K562 (cell line): Measurements from ENCODE around the gene VPS35L. TPM values are rescaled to one million over a fixed set of nuclear protein-coding genes. Genes with fewer than 3 reads are reported as not detected.

Source experiments
- ATAC-seq: fragments of 200-7000 bp; cut with Tn5 transposase; 3 replicates; pipeline ENCODE4 v1.9.1; 2020; ENCODE audit warnings: moderate library complexity
- BruUV-seq: library from RNA; stranded (reverse); fragments of 400-500 nt; replicated peaks from 2 replicates; lab custom pipeline; 2021; lab: Mats Ljungman, UMichigan
- CTCF ChIA-PET: fragments of 300-600 bp; formaldehyde crosslinking; extraction: SDS; loops from one replicate; lab custom pipeline; 2021; ENCODE audit warnings: low intra/inter-chr PET ratio; lab: Yijun Ruan, JAX
- POLR2A ChIA-PET: fragments of 300-600, 350-650 bp; sonication (Branson Sonifier 250); formaldehyde crosslinking; extraction: SDS; loops from one replicate; lab custom pipeline; 2021; ENCODE audit warnings: antibody characterized with exemption, inconsistent platforms; lab: Yijun Ruan, JAX
- DNase-seq, 4 experiments: peaks; one replicate each; pipeline versions ENCODE4 v3.0.0 to v3.0.0-alpha.2; 2011 to 2018; ENCODE audit warnings: low spot score in 3 of 4, mixed read lengths in 3 of 4; ENCODE audit errors: extremely low read depth in 1 of 4
- FAIRE-seq: peaks from 2 replicates; lab custom pipeline; 2011; peaks lifted over from hg19 to GRCh38; lab: Jason Lieb, UNC
- H2AFZ ChIP-seq: 2 replicates; pipeline ENCODE4 v1.6.0; 2011; ENCODE audit warnings: low read depth, low read length, control low read depth, inconsistent platforms
- H3K27ac ChIP-seq: fragments of 200-600 bp; 3 replicates; pipeline ENCODE4 v1.8.0; 2011; ENCODE audit warnings: low read depth, mild to moderate bottlenecking, control low read depth, inconsistent platforms, low read length, moderate library complexity, mixed read lengths; ENCODE audit errors: extremely low read depth
- H3K27me3 ChIP-seq, 2 experiments: fragments of 300-600 bp in 1 of 2; 2 replicates in 1 of 2; 3 replicates in 1 of 2; pipeline versions ENCODE4 v1.6.0 to v1.8.0; 2011; ENCODE audit warnings: inconsistent platforms in 2 of 2, low read length in 2 of 2, mild to moderate bottlenecking in 1 of 2, mixed read lengths in 1 of 2, moderate library complexity in 1 of 2; ENCODE audit not compliant: control insufficient read depth in 2 of 2, insufficient read depth in 2 of 2
- H3K36me3 ChIP-seq: fragments of 300-600 bp; 3 replicates; pipeline ENCODE4 v1.8.0; 2011; ENCODE audit warnings: mild to moderate bottlenecking, low read length, inconsistent platforms; ENCODE audit not compliant: control insufficient read depth, insufficient read depth
- H3K4me1 ChIP-seq, 2 experiments: fragments of 200-600 bp in 1 of 2; replicated peaks in 1 of 2; 2 replicates in 1 of 2; 3 replicates in 1 of 2; pipeline versions ENCODE4 v1.5.1 to v1.8.0; 2011; ENCODE audit warnings: inconsistent platforms in 2 of 2, low read length in 2 of 2, mild to moderate bottlenecking in 1 of 2, mixed read lengths in 1 of 2, moderate library complexity in 1 of 2; ENCODE audit not compliant: control insufficient read depth in 2 of 2, insufficient read depth in 2 of 2
- H3K4me2 ChIP-seq: 2 replicates; pipeline ENCODE4 v1.6.1; 2011; ENCODE audit warnings: low read length, control low read depth, inconsistent platforms, mixed read lengths; ENCODE audit not compliant: insufficient read depth
- H3K4me3 ChIP-seq: fragments of 200-600 bp; sonication (generic), shearing (Covaris generic); 2 replicates; pipeline ENCODE4 v1.5.1; 2016; ENCODE audit warnings: control low read depth, inconsistent platforms
- H3K79me2 ChIP-seq: fragments of 200-600 bp; 3 replicates; pipeline ENCODE4 v1.8.0; 2011; ENCODE audit warnings: low read length, inconsistent platforms; ENCODE audit not compliant: control insufficient read depth, insufficient read depth
- H3K9ac ChIP-seq, 2 experiments: 2 replicates each; pipeline versions ENCODE4 v1.6.0 to v1.6.1; 2011; ENCODE audit warnings: low read depth in 2 of 2, low read length in 2 of 2, control low read depth in 1 of 2, inconsistent platforms in 1 of 2, mild to moderate bottlenecking in 1 of 2, mixed read lengths in 1 of 2; ENCODE audit not compliant: insufficient read depth in 1 of 2
- H3K9me1 ChIP-seq: one replicate; pipeline ENCODE4 v1.6.0; 2011; ENCODE audit warnings: inconsistent platforms, mild to moderate bottlenecking, low read length, moderate library complexity; ENCODE audit not compliant: control insufficient read depth, insufficient read depth
- H3K9me3 ChIP-seq: replicated peaks from 2 replicates; pipeline ENCODE4 v1.5.1; 2011; ENCODE audit warnings: low read depth, low read length, inconsistent platforms; ENCODE audit not compliant: control insufficient read depth, insufficient read depth
- H4K20me1 ChIP-seq: replicated peaks from 2 replicates; pipeline ENCODE4 v1.6.1; 2011; ENCODE audit warnings: low read length, inconsistent platforms, mixed read lengths; ENCODE audit not compliant: control insufficient read depth, insufficient read depth
- CTBP1 ChIP-seq: fragments of 450-650 bp; IDR thresholded peaks from 2 replicates; pipeline ENCODE4 v1.6.1; 2016; ENCODE audit warnings: borderline replicate concordance
- EWSR1 ChIP-seq: fragments of 450-650 bp; IDR thresholded peaks from 2 replicates; pipeline ENCODE4 v1.6.1; 2018; ENCODE audit warnings: borderline replicate concordance, mild to moderate bottlenecking, low read depth, moderate library complexity; ENCODE audit not compliant: partially characterized antibody
- HMGN3 ChIP-seq: IDR thresholded peaks from 2 replicates; pipeline ENCODE4 v1.6.1; 2011; ENCODE audit warnings: borderline replicate concordance, low read depth, mild to moderate bottlenecking, mixed read lengths, low read length; ENCODE audit not compliant: insufficient read length; ENCODE audit errors: extremely low read depth
- HOXB6 ChIP-seq: fragments of 250-450 bp; sonication (Bioruptor Pico); IDR thresholded peaks from 2 replicates; pipeline ENCODE4 v1.5.1; 2022; ENCODE audit warnings: mild to moderate bottlenecking, borderline replicate concordance
- NR2C1 ChIP-seq, 2 experiments: fragments of 450-650 bp; IDR thresholded peaks; 2 replicates each; pipeline ENCODE4 v1.6.1; 2017; ENCODE audit warnings: mild to moderate bottlenecking in 2 of 2, antibody characterized with exemption in 1 of 2, inconsistent platforms in 1 of 2, missing compliant biosample characterization in 1 of 2, missing genetic modification characterization in 1 of 2
- PCBP2 ChIP-seq: fragments of 200-400 bp; formaldehyde crosslinking; IDR thresholded peaks from 2 replicates; pipeline ENCODE4 v1.6.1; 2018; ENCODE audit warnings: low read length, low read depth, mild to moderate bottlenecking, moderate library complexity; ENCODE audit not compliant: poor library complexity, severe bottlenecking
- POLR2A ChIP-seq: fragments of 450-650 bp; conservative IDR thresholded peaks from 2 replicates; pipeline ENCODE4 v1.6.1; 2016
- RBBP5 ChIP-seq: fragments of 200-600 bp; sonication (generic); IDR thresholded peaks from 2 replicates; pipeline ENCODE4 v1.6.1; 2012; ENCODE audit warnings: borderline replicate concordance, mild to moderate bottlenecking, low read length, control low read depth, inconsistent platforms; ENCODE audit not compliant: insufficient read depth, poor library complexity, severe bottlenecking
- RBM25 ChIP-seq: fragments of 200-400 bp; formaldehyde crosslinking; IDR thresholded peaks from 2 replicates; pipeline ENCODE4 v1.6.1; 2018; ENCODE audit warnings: low read length, low read depth, moderate library complexity; ENCODE audit not compliant: severe bottlenecking
- SP1 ChIP-seq: sonication (generic); formaldehyde crosslinking; IDR thresholded peaks from 2 replicates; pipeline ENCODE4 v1.8.1; 2022; ENCODE audit warnings: mild to moderate bottlenecking, missing genetic modification reagents
- WGBS: fragments of 100-300 bp; shearing (Covaris generic); methylation state at CpG from one replicate; pipeline ENCODE4 v1.1.6; 2016; ENCODE audit warnings: low coverage, mixed read lengths; ENCODE audit not compliant: insufficient coverage; ENCODE audit errors: missing lambda C conversion rate; 5-methylcytosine and 5-hydroxymethylcytosine counted together
- in situ Hi-C: fragments of 300-500 bp; cut with MboI; formaldehyde crosslinking; loops from 4 replicates; pipeline ENCODE4 v1.15.0; 2018; ENCODE audit warnings: inconsistent platforms, mixed read lengths
- intact Hi-C: fragments of 100-400 bp; cut with micrococcal nuclease; formaldehyde crosslinking; loops from 2 replicates; pipeline ENCODE4 v1.14.2; 2022
- polyA plus RNA-seq, 8 experiments: library from polyadenylated mRNA; depleted of rRNA in 4 of 8; stranded (reverse) in 5 of 8; unstranded in 3 of 8; fragments of >200 nt; fragmentation: Nextera tagmentation in 2 of 8; fragmentation: Illumina TruSeq in 1 of 8; extraction: Ambion mirVana in 2 of 8; extraction: Trizol in 1 of 8; gene quantifications; 2 replicates each; pipeline versions ENCODE4 v1.2.1 to v1.2.3, GENCODE V29; 2011 to 2014; ENCODE audit warnings: inconsistent platforms in 1 of 8, missing spikeins in 1 of 8
- total RNA-seq, 7 experiments: library from RNA; depleted of rRNA in 6 of 7; stranded (reverse); fragments of >200 nt in 6 of 7; fragmentation: Illumina TruSeq in 2 of 7; extraction: Trizol in 2 of 7; gene quantifications; 2 replicates each; pipeline versions ENCODE4 v1.2.1 to v1.2.3, GENCODE V29; 2011 to 2021; ENCODE audit warnings: low replicate concordance in 1 of 7
- TF ChIP-seq, protein P1 (sequence below): fragments of 450-650 bp; IDR thresholded peaks from one replicate; pipeline ENCODE4 v1.6.1; 2018; ENCODE audit warnings: mild to moderate bottlenecking, moderate library complexity; ENCODE audit not compliant: partially characterized antibody
- TF ChIP-seq, protein P2 (sequence below): sonication (generic); formaldehyde crosslinking; IDR thresholded peaks from 2 replicates; pipeline ENCODE4 v1.8.0; 2022; ENCODE audit warnings: mild to moderate bottlenecking, missing genetic modification reagents
- TF ChIP-seq, protein P3 (sequence below): fragments of 450-650 bp; formaldehyde crosslinking; IDR thresholded peaks from 2 replicates; pipeline ENCODE4 v1.4.0; 2022; ENCODE audit warnings: missing genetic modification characterization

VPS35L gene
- total and polyA plus RNA-seq, 9 of the 15 experiments (the other 6 are each of a cell fraction or from before 2014, with no cell fraction given) = 10.2 to 30.4 (median 20.1) TPM

DNA sequence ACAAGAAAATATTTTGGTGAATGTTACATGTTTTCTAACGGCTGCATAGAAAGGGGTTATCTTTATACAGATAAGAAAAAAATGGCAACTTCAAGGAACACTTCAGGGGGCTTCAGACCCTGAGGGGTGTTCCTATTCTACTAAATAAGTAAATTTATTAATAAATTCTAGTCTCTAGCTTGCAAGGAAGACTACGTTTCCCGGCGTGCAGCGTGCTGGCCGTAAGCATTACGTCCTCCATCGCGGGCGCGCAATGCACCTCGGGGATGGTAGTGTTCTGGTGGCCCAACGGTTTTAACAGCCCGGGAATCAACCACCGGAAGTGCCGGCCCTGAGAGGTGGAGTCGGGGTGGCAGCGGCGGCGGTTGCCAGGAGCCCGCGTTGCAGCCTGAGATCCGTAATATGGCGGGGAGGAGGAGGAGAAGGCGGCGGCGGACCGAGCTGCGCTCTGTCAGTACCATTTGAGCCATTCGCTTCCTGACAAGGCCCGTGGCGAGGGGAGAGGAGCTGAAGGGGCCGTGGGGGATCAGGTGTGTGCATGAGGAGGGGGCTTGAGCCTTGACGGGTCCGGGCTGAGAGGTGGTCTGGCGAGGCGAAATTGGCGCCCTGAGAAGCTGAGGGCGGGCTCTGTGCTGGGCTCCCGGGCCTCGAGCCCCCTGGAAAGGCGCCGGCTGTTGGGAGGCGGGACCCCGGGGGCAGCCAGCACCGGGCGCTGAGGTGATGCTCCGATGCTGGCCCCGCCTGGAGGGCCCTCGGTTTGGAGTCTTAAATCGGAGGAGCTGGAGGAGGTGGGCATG lies 31.7 kb upstream of the VPS35L start, which contains the start of gene CCP110:
TSS of gene CCP110 (plus strand) at position 384 of the 797 bp plus-strand sequence. CDS start 3,940 bp downstream, outside the sequence.
- H4K20me1 ChIP-seq = no peaks in the 10 kb centered on the region
- H3K4me1 ChIP-seq = peaks cover 27 to 33% of the 10 kb centered on the region in 2 experiments; a peak in 4 of 5 replicates
- 1% methylated on average over 41 of the region's 51 CpGs for WGBS
- H3K36me3 ChIP-seq = peaks cover 19% of the 10 kb centered on the region
- ChIA-PET CTCF (no interaction called here), POLR2A (interaction anchor here (0.6 to 1.9 kb wide), 8 partner anchors 10 to 1270 kb away, joined by 3 to 7 read pairs (median 4); no protein-coding TSS in a partner anchor)
- no peaks in the 10 kb centered on the region for H3K27me3 ChIP-seq
- in situ Hi-C loops = no loop called here
- H3K79me2 ChIP-seq = peaks cover 57% of the 10 kb centered on the region
- ATAC-seq (peak; percentile 89), FAIRE-seq (peak; percentile 91), DNase-seq (peak; percentile 86 to 97 (median 90))
- H3K4me3 ChIP-seq = peak within 1 kb of the TSS; percentile 92
- H3K9me3 ChIP-seq = no peaks in the 10 kb centered on the region
- no TSS peak for BruUV-seq
- intact Hi-C loops = loop anchor here (5.0 to 10.0 kb wide), 2 partner anchors 129 to 1149 kb away; no protein-coding TSS in a partner anchor
- H2AFZ ChIP-seq = peak within 1 kb of the TSS; percentile 93
- peak within 1 kb of the TSS; percentile 71 for H3K27ac ChIP-seq
- H3K4me2 ChIP-seq = peak within 1 kb of the TSS; percentile 92
- H3K9ac ChIP-seq = peak within 1 kb of the TSS; percentile 71 to 97
- no peaks in the 10 kb centered on the region for H3K9me1 ChIP-seq
- peak; percentile 42; the same call in 1 of the 2 replicates for TF ChIP-seq NR2C1 (IDR thresholded peaks at IDR 0.05)
- TF ChIP-seq NR2C1 (tag; IDR thresholded peaks at IDR 0.05) = peak; percentile 83
- TF ChIP-seq, protein P1, sequence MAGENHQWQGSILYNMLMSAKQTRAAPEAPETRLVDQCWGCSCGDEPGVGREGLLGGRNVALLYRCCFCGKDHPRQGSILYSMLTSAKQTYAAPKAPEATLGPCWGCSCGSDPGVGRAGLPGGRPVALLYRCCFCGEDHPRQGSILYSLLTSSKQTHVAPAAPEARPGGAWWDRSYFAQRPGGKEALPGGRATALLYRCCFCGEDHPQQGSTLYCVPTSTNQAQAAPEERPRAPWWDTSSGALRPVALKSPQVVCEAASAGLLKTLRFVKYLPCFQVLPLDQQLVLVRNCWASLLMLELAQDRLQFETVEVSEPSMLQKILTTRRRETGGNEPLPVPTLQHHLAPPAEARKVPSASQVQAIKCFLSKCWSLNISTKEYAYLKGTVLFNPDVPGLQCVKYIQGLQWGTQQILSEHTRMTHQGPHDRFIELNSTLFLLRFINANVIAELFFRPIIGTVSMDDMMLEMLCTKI = no peak
- peak; percentile 73 for TF ChIP-seq RBBP5
- TF ChIP-seq, protein P2, sequence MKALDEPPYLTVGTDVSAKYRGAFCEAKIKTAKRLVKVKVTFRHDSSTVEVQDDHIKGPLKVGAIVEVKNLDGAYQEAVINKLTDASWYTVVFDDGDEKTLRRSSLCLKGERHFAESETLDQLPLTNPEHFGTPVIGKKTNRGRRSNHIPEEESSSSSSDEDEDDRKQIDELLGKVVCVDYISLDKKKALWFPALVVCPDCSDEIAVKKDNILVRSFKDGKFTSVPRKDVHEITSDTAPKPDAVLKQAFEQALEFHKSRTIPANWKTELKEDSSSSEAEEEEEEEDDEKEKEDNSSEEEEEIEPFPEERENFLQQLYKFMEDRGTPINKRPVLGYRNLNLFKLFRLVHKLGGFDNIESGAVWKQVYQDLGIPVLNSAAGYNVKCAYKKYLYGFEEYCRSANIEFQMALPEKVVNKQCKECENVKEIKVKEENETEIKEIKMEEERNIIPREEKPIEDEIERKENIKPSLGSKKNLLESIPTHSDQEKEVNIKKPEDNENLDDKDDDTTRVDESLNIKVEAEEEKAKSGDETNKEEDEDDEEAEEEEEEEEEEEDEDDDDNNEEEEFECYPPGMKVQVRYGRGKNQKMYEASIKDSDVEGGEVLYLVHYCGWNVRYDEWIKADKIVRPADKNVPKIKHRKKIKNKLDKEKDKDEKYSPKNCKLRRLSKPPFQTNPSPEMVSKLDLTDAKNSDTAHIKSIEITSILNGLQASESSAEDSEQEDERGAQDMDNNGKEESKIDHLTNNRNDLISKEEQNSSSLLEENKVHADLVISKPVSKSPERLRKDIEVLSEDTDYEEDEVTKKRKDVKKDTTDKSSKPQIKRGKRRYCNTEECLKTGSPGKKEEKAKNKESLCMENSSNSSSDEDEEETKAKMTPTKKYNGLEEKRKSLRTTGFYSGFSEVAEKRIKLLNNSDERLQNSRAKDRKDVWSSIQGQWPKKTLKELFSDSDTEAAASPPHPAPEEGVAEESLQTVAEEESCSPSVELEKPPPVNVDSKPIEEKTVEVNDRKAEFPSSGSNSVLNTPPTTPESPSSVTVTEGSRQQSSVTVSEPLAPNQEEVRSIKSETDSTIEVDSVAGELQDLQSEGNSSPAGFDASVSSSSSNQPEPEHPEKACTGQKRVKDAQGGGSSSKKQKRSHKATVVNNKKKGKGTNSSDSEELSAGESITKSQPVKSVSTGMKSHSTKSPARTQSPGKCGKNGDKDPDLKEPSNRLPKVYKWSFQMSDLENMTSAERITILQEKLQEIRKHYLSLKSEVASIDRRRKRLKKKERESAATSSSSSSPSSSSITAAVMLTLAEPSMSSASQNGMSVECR (CRISPR knock-in tag) = peak; percentile 36
- no peak for TF ChIP-seq RBM25
- TF ChIP-seq HMGN3 = peak; percentile 49
- TF ChIP-seq HOXB6 (CRISPR knock-in tag) = no peak
- TF ChIP-seq CTBP1 = 0 out of 2 replicates have a peak, but pooled peaks have one; percentile 27
- TF ChIP-seq POLR2A = peak; percentile 83
- TF ChIP-seq PCBP2 = no peak
- no peak for TF ChIP-seq EWSR1
- TF ChIP-seq SP1 = no peak
- TF ChIP-seq, protein P3, sequence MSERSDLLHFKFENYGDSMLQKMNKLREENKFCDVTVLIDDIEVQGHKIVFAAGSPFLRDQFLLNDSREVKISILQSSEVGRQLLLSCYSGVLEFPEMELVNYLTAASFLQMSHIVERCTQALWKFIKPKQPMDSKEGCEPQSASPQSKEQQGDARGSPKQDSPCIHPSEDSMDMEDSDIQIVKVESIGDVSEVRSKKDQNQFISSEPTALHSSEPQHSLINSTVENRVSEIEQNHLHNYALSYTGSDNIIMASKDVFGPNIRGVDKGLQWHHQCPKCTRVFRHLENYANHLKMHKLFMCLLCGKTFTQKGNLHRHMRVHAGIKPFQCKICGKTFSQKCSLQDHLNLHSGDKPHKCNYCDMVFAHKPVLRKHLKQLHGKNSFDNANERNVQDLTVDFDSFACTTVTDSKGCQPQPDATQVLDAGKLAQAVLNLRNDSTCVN (CRISPR knock-in tag) = no peak
